LNCaP clone FGC (cell line): ENCODE results near the gene FUT2.
"Not testable (repeated sequence)": the region's sequence is repeated elsewhere in the genome, so short reads cannot be mapped to it uniquely, and the experiment has no call there.

Source experiments
- DNase-seq: peaks from one replicate; pipeline ENCODE4 v3.0.0-alpha.2; 2011; ENCODE audit warnings: low read depth
- H3K4me3 ChIP-seq: 2 replicates; pipeline ENCODE4 v1.5.1; 2011; ENCODE audit warnings: mild to moderate bottlenecking, low read depth, low read length, control low read depth
- CTCF ChIP-seq: IDR thresholded peaks from 2 replicates; pipeline ENCODE4 v1.5.1; 2012; ENCODE audit warnings: mild to moderate bottlenecking; ENCODE audit not compliant: control insufficient read depth, insufficient read depth; ENCODE audit errors: extremely low read depth

The FUT2 gene

GRCh38 chr19:48676487-48676886 lies 19.3 kb upstream of the FUT2 start:
- no peak overlapping the region for H3K4me3 ChIP-seq
- TF ChIP-seq CTCF = no peak
- DNase-seq = no peak

GRCh38 chr19:48676887-48677286 lies 18.9 kb upstream of the FUT2 start:
- no peak for DNase-seq
- TF ChIP-seq CTCF = no peak
- no peak overlapping the region for H3K4me3 ChIP-seq

- TF ChIP-seq CTCF = no peak
- H3K4me3 ChIP-seq = no peak overlapping the region
- DNase-seq = no peak
Observed at GRCh38 chr19:48678201-48678600, 17.6 kb upstream of the FUT2 start.

- not testable (repeated sequence) for DNase-seq, H3K4me3 ChIP-seq
Observed at GRCh38 chr19:48680006-48680405, 15.8 kb upstream of the FUT2 start.

- H3K4me3 ChIP-seq = no peak overlapping the region
- no peak for DNase-seq
- TF ChIP-seq CTCF = no peak
Observed at GRCh38 chr19:48680436-48681126, 15.2 kb upstream of the FUT2 start.

- no peak for TF ChIP-seq CTCF
- DNase-seq = no peak
Observed at GRCh38 chr19:48681127-48681470, 14.7 kb upstream of the FUT2 start.

GRCh38 chr19:48683349-48683748 lies 12.4 kb upstream of the FUT2 start:
- H3K4me3 ChIP-seq = no peak overlapping the region
- DNase-seq = no peak
- TF ChIP-seq CTCF = no peak

More at GRCh38 chr19:48681127-48681470, 14.7 kb upstream of the FUT2 start:
- H3K4me3 ChIP-seq = no peak overlapping the region
